HL-60 (cell line): ENCODE data around the gene MYO3B.
"Not testable (repeated sequence)": the region's sequence is repeated elsewhere in the genome, so short reads cannot be mapped to it uniquely, and the experiment has no call there.

ENCODE experiments used
- DNase-seq, 2 experiments: peaks; one replicate each; pipeline ENCODE4 v3.0.0-alpha.2; 2010 to 2020; ENCODE audit warnings: low read depth in 1 of 2, low spot score in 1 of 2
- H3K27ac ChIP-seq: fragments of 250-450 bp; sonication (Bioruptor Pico); replicated peaks from 2 replicates; pipeline ENCODE4 v1.5.1; 2020; ENCODE audit warnings: mild to moderate bottlenecking, moderate library complexity
- H3K27me3 ChIP-seq: fragments of 250-450 bp; sonication (Bioruptor Pico); 2 replicates; pipeline ENCODE4 v1.5.1; 2021; ENCODE audit warnings: mild to moderate bottlenecking, moderate library complexity; ENCODE audit not compliant: insufficient read depth, poor library complexity, severe bottlenecking
- H3K4me3 ChIP-seq: replicated peaks from 2 replicates; pipeline ENCODE4 v1.5.1; 2011; ENCODE audit warnings: mild to moderate bottlenecking, control low read depth, low read length; ENCODE audit not compliant: insufficient read depth
- CTCF ChIP-seq: IDR thresholded peaks from one replicate; pipeline ENCODE4 v1.5.1; 2011; ENCODE audit warnings: low read length, control low read depth, inconsistent platforms; ENCODE audit not compliant: insufficient read depth
- GABPA ChIP-seq: IDR thresholded peaks from 2 replicates; pipeline ENCODE4 v1.6.1; 2012; ENCODE audit warnings: low read depth
- POLR2AphosphoS5 ChIP-seq: IDR thresholded peaks from 2 replicates; pipeline ENCODE4 v1.6.1; 2012; ENCODE audit warnings: low read depth
- REST ChIP-seq: IDR thresholded peaks from 2 replicates; pipeline ENCODE4 v1.6.1; 2012; ENCODE audit warnings: low read depth; ENCODE audit not compliant: insufficient replicate concordance
- SPI1 ChIP-seq: IDR thresholded peaks from 2 replicates; pipeline ENCODE4 v1.6.1; 2012; ENCODE audit warnings: low read depth, mild to moderate bottlenecking, borderline replicate concordance

The MYO3B gene

GRCh38 chr2:170277951-170278350, 100.0 kb downstream of the MYO3B start:
- Histone ChIP-seq H3K27me3 (peaks cover 8% of the 10 kb centered on the region), H3K4me3 (no peak overlapping the region), H3K27ac (no peak overlapping the region)
- TF ChIP-seq POLR2AphosphoS5 (no peak), REST (no peak), GABPA (no peak), SPI1 (no peak), CTCF (no peak)
- DNase-seq, result no peak

- not testable (repeated sequence) for DNase-seq, H3K27ac ChIP-seq, H3K27me3 ChIP-seq, H3K4me3 ChIP-seq
Measured at GRCh38 chr2:170279615-170280014, 101.7 kb downstream of the MYO3B start.

GRCh38 chr2:170282851-170283250, 104.9 kb downstream of the MYO3B start:
- TF ChIP-seq REST (no peak), POLR2AphosphoS5 (no peak), CTCF (no peak), GABPA (no peak), SPI1 (no peak)
- H3K4me3 ChIP-seq, result no peak overlapping the region
- DNase-seq, result no peak
- H3K27ac ChIP-seq, result no peak overlapping the region
- H3K27me3 ChIP-seq, result peaks cover 8% of the 10 kb centered on the region

- DNase-seq, result no peak
- H3K4me3 ChIP-seq, result no peak overlapping the region
- no peak for TF ChIP-seq SPI1
- TF ChIP-seq CTCF, result no peak
- TF ChIP-seq GABPA, result no peak
- TF ChIP-seq POLR2AphosphoS5, result no peak
- no peak overlapping the region for H3K27ac ChIP-seq
- H3K27me3 ChIP-seq, result peaks cover 5% of the 10 kb centered on the region
Measured at GRCh38 chr2:170284205-170284604, 106.3 kb downstream of the MYO3B start.
